ENCODE results near the gene SLIT3.

SLIT3 gene

DNA sequence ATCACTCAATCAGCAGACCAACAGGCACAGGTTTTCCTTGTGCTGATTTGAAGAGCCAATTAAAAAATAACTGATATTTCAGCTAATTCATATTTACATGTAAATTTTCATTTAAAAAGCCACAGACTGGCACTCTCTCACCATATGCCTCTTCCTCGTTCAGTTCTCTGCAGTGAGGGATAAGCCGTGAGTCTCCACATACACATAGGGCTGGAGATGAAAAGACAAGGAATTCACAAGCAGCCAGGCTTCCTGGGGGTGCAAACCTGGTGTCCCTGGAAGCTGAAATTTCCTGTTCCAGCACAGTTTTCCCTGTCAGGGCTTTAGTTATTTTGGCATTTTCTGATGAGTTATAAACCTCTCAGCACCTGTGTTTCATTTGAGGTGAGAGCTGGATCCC is 397.9 kb downstream of the SLIT3 start:
- no peak for DNase-seq

DNA sequence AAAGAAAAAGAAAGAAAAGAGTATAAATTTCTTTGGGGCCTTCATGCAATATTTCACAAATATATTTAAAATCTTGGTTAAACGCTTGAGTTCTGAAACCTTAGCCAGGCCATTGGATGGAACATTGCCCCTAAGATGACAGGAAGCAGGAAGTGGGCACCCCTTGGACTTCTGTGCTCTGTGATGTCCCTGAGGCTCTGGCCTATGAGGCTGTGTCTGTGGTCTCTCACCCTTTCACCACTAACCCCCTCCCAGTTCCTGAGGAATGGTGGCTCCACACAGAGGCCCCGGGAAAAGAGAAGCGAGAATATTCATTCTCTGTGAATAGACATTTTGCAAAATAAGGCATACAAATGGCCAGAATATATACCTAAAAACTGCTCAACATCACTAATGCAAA is 401.3 kb downstream of the SLIT3 start:
- no peak for DNase-seq

DNA sequence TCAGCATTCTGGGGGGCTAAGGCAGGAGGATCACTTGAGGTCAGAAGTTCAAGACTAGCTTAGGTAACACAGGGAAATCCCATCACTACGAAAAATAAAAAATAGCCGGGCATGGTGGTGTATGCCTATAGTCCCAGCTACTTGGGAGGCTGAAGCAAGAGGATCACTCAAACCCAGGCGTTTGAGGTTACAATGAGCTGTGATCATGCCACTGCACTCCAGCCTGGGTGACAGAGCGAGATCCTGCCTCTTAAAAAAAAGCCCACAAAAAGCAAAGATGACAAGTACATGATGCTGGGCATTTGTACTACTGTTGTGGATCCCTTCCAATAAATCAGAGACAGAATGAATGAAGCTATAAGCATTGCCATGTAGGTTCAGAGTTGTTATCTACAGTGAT is 401.7 kb downstream of the SLIT3 start:
- DNase-seq: no peak

DNA sequence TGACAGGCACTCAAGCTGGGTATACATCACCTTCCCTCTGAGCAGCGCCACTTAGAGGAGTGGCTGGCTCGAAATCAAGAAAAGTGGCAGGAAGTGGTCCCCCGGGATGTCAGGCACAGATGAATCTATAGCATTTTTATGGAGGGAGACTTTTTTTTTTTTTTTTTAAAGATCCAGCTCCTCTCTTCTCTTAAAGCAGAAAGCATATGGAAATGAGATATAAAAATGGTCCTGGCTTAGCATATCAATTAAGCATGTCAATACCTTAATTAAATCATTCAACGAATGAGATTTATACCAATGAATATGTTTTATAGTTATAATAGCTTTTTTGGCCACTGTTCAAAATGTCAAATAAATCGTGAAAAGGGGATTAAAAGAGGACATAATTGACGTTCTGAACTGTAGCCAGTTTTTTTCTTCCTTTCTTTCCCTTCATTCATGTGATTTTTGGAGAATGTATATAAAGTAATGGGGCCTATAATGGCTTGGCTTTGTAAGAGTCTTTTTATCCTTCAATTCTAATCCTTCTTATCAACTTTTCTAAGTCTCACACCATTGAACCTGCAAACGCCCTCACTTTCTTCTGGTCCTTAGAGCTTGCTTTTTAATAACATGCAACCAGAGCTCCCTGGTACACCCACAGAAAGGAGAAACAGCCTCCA is 402.6 kb downstream of the SLIT3 start:
- no peak for DNase-seq

DNA sequence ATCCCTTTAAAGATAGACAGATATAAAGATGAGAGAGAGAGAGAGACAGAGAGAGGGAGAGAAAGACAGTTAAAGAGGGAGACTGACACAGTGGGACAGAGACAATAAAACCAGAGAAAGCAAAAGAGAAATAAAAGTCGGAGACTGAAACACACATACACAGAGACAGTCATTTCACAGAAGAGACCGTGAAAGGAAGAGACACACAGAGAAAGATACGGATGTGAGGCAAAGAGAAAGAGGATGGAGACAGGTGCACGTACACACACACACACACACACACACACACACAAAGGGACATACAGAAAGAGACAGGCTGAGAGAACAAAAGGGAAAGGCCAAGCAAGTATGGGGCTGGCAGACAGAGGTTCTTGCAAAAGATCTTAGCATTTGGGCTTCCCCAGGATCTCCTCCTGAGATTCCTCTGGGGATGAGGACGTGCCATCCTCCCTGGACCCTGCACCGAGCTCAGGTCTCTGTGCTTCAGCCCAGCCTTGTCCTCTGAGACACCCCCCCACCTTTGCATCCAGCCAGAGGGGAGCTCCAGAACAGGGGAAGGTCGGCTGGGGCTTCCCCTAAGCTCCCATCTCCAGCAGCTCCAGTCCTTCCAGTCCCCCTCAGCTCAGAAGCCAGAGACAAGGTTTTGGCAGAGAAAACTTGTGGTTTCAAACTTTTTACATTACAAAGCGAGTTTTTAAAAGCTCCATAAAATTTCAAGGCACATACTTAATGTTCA is 403.4 kb downstream of the SLIT3 start:
- DNase-seq: no peak

DNA sequence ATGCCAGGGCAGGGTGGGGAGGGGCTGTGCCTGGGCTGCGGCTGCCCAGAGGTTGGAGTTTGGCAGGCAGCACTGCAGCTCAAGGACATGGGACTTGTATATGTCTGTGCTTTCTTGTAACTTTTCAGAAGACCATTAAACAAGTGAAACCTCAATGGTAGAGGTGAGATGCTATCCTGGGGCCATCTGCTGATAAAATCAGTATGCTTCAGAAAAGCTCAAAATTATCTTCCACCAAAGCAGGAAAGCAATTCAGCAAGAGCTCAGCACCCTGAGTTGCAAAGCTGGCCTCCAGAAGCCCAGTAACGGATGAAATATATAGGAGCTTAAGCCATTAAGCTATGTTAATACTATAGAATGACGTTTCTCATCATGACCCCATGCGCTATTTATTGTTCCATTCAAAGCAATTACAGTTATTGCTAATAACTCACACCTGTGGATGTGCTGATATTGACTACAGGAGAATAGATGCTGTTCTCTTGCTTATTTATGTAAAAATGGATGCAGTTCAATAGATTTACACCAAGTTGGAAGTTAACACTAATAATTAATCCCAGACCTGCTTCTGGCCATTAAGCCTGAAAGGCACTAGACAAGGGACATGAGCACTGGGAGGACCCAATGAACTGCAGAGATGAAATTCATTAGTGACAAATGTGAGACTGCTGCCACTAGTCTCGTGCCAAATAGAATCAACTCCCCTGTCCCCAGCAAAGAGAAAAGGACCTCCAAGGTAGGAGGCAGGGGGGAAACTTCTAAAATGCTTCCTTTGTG is 405.5 kb downstream of the SLIT3 start:
- DNase-seq: no peak

DNA sequence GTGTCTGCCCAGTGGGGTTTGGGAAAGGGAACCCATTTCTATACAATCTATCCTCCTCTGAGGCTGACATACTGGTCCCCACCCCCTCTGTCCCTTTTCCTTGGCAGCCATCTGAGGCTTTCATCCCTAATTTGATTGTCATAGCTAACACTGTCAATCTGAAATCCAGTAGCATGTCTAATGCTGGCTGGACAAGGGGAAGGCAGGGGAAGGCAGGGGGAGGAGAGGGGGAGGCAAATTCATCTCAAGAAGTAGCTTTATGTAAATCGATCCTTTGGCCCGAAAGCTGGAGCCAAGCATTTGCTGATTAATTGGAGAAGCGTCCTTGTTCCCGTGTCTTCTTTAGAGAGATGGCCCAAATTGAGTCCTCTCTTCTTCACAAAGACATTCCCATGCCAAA is 407.7 kb downstream of the SLIT3 start:
- DNase-seq: no peak

DNA sequence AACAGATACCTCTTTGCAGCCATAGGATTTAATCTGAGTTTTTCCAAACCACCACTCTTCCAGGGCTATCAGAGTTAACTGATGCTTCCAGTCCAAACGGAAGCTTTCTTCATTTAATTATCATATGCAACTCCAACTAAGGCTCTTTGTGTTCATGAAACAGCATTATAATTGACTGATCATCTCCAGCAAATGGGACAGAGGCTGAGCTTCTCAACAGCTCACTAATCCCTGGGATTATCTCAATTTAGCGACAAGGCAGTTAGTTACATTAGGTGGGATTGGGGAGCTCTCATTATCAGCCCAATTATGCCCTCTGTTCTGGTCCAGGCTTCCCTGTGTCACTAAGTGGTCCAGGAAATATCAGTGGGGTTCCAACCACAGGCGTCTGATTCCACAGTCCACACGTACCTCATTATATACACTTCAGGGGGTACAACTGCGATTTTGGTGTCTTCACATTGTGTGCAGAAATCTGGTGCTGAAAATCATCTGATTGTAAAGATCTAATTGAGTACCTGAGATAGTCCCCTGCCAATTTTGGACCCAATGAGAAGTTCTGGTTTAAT is 408.2 kb downstream of the SLIT3 start:
- DNase-seq: no peak

DNA sequence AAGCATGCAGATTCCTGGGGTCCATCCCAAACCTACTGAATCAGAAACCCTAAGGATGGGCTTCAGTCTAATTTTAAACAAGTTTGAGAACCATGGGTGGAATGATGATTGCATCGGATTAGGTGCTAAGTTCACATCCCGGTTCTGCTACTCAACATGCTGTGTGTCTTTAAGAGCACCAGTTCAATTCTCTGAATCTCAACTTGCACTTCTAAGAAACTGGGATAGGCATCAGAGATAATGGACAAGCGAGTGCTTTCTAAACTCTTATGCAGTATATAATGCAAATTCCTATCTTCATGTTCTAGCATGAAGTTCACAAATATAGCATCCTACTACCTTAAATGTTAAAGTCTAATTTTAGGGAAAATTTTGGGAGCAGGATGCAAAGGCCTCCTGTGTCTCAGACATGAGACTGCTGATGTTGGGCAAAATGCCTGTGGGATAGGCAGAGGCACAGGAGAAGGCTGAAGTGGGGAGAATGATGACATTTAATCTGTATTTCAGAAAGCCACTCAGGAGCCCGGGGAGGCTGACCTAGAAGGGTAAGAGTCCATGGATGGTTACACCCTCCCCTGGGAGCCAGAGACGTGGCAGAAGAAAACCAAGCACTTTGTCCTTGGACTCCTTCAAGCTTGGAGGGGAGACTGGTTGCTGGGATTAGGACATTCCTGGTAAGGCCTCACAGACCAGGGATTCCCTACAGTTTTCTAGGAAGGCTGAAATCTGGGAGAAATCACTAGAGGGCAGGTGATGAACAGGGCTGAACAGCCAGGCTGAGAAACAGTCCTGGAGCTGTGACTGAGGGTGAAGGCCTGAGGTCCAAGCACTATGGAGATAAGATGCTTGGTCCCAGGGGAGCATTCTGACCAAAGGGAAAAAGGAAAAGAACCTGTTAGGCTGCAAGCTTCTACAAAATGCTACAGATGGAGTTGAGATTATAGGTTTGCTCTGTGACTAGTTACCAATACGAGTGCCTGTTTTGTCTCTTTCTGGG is 409.8 kb downstream of the SLIT3 start:
- DNase-seq: no peak

DNA sequence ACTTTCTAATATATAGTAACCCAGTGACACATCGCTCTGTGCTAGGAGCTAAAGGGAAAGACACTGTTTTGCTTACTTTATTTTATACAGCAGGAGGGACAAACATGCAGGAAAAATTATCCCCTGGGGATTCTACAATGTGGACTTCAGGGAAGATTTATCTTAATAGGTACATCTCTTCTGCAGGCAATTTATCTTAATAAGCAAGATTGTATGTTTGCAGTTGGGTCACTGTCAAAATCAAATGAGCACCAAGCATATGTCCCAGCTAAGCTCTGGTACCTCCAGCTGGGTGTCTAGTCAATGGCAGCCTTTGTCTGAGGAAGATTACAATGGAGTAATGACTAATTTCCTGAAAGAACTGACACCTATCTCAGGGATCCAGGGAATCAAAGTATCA is 411.9 kb downstream of the SLIT3 start:
- no peak for DNase-seq

DNA sequence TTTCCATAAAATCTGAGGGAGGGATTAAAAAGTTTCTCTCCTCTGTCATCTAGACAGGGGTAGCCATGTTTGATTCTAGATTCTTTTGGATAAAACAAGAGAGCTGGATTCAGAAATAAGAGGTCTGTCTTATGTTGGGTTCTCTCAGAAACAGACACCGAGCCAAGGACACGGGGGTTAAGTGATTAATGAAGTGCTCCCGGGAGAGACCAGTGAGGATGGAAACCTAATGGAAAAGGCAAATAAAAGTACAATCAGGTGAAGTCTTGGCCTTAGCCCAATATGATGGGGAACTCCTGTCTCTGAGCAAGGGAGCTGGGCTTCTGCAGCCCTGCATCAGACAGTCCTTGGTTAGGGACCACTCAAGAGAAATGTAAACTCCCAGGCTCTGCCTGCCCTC is 413.0 kb downstream of the SLIT3 start:
- no peak for DNase-seq

DNA sequence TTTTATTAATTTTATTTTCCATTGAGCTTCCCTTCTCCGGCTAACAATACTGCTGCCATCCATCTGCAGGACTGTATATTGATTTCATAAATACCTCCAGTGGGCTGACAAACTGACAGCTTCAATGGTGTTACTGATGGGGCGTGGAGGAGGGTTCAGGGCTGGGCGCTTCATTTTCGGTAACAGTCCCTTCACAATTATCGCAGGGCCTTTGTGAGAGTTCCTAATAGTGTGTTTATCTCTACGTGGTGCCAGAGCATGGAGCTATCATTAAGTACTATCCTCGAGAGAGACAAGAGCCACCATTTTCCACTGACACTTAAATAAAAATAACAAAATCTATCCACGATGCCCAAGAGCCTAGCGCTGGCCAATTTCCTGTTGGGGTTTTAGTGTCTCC is 414.8 kb downstream of the SLIT3 start:
- no peak for DNase-seq

DNA sequence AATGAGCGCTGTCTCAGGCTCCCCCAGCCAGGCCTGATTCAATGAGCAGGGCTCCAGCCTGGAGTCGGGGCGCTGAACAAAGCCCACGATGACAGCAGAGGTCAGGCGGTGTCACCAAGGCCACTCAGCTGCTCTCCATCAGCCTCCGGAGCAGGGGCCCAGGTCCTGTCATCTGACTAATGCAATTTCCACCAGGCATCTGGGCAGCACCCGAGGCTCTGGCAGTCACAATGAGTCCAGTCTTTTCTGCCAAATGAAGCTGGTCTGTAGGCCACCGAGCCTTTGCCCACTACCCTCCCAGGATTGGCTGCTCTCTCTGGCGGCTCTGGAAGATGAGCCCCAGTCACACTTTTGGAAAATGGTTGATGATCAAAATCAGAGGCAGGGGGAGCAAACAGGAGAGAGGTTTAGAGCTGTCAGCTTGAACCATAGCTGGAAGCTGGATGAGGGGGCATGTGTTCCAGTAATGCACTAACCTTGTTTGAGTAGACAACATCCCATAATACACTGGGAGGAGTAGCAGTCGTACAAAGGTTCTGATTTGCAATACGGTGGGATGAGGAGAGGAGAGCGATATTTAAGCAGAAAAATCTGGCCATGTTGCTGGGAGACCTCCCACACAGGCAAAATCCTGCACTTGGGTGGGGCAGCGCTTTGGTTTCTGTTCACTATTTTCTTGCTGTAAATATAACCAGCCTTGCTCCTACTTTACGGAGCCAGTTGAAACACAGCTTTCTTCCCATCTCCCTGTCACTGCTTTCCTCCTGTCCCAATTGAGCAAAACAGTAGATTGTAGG is 415.4 kb downstream of the SLIT3 start:
- DNase-seq: no peak

DNA sequence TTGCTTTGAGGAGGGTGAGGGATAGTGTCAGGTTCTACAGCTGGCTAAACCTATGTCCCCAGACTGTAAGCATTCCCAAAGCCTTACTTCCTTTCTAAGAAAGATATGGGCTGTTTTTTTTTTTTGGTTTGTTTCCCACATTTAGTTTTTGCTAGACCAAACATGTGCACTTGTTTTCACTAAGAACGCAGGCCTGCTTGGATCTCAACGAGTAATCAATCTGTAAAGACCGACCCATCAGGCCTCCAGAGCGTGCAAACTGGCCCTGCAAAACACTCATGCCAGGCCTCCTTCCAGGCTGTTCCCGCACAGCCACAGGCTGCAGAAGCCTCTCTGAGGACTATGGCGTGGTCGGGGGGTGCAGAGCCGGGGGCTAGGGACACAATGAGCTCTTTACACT is 416.9 kb downstream of the SLIT3 start:
- DNase-seq: no peak

DNA sequence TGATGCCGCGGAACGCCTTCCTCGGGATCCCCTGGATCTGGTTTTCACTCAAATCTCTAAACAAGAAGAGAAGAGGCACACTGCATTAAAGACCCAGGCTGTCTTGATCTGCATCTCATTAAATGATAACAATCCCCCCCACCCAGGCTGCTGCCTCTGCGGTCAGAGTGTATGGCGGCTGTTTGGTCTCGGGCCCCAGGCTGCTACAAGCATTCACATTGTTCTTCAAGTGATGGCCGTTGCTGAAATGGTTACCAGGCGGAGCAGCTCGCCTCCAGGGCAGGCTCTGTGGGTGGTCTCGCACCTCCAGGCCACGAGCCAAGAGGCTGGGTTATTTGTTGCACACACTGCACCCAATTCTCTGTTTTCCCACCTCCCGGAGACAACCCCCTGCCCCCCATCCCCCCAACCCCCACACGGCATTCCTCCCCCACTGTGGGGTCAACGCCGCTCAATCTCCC is 417.6 kb downstream of the SLIT3 start:
- DNase-seq: no peak

DNA sequence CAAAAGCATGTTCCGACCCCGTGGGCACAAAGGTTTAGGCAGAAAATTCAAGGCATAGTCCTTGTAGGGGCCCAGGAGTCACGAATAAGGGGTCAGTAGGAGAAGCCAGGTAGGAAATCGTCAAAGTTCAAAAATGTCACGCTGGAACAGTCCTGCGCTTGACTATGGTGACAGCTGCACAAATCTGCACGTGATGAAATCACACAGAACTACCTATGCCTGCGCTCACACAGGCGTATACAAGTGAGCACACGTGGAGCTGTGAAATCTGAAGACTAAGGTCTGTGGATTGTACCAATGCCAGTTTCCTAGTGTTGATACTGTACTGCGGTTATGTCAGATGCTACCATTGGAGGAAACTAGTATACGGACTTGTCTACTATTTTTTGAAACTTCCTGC is 418.7 kb downstream of the SLIT3 start:
- no peak for DNase-seq

DNA sequence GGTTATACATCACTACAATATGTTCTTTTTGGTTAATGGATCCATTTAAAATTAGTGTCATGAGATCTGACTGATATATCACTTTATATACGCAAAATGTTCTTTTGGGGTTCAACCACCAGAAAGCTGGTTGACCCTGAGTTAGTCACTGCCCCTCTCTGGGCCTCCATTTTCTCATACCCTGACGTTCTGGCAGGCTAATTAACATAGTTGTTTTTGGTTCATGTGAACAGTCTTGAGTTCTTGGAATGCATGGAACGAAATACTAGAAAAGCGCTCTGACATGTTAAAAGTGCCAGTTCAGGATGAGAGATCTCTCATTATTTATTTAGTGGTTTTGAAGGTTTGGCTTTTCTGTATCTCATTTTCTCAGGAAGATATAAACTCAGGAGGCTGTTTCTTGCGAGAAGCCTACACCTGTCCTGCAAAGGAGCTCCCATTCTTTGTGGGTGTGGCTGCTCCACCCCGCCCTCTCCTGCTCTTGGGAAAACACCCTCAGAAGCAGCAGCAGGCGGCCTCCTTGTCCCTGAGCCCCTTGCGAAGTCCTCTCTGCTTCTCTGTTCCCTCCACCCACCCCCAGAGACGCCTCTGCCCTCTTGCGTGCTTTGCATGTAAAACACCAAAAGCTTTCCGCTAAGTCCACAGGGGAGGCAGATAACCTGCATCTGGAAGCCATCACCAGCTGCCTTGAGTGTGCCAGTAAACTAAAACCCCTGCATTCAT is 419.4 kb downstream of the SLIT3 start:
- DNase-seq: no peak

DNA sequence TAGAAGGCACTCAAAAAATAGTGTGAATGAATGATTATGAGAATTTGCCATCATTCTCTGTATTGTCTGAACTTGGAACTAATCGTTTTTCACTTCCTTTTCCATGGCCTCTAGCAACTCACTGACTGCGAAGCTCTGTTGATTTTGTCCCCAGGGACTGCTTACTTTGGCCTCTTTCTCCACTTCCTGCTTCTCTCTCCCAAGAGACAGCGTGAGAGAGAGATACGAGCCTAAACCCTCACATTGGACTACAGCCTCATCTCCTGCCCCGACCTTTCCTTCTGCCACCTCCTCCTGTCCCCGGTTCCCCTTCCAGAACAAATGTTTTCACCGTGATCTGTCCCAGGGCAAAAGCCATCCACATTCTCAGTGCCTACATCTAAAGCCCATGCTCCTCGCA is 421.0 kb downstream of the SLIT3 start:
- no peak for DNase-seq

DNA sequence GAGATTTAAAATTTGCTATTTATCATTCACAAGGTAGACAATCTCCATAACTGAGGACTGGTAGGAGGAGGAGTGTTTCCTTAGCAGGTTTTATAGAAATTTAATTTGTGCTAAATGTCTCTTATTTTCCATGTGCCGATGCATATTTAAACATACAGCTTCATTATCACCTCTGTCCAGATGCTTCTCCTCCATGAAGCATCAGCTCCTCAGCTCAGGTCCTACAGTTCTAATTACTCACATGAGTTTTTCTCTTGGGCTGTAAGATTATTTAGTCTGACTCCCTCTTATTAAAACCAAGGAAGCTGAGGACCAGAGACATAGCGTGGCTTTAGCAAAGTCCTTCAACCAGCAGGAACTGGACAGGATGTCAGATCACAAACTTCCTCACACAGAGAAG is 421.6 kb downstream of the SLIT3 start:
- no peak for DNase-seq

DNA sequence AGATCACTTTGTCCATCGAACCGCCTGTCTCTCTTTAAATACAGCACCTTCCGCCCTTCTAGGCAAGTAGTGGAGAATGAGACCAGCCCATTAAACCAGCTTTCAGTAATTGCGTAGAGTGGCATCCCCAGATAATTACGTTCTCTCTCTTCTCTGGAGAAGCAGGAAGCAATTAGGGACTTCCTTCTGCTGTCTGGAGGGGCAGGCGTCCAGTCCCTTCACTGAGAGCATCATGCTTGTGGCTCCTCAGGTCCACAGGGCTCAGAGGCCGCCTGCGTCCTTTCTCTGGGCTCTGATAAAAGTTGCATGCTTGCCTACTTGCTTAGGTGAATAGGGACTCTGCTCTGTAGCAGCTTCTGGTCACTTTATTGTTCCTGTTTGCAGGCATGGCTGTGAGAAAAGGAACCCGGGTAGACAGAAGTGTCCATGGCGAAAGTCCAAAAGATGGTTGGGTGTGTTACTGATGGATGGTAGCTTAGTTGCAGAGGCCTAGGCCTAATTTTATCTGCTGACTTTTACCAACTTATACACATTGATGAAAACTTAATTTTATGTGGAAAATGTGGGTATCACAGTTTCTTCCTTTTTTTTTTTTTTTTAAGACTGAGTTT is 422.7 kb downstream of the SLIT3 start:
- DNase-seq: no peak

Measured in stimulated activated CD4-positive, alpha-beta T cell treated with anti-CD3 and anti-CD28 coated beads, Interleukin-4, amount 100 ng/mL, for 1 hour (primary cell).